SH-SY5Y (cell line): ENCODE measurements around the gene NFKBIE.

Experiments used
- GATA2 ChIP-seq: IDR thresholded peaks from 2 replicates; pipeline ENCODE4 v1.6.1; 2011; ENCODE audit warnings: mild to moderate bottlenecking, low read depth, low read length
- GATA3 ChIP-seq: IDR thresholded peaks from 2 replicates; pipeline ENCODE4 v1.6.1; 2011; ENCODE audit warnings: low read depth, mild to moderate bottlenecking, low read length, moderate library complexity

- TF ChIP-seq GATA2 (no peak), GATA3 (no peak)
These were observed 15.2 kb downstream of the NFKBIE start for GRCh38 chr6:44250067-44250717.
